Esophagus (tissue), 2 donors: ENCODE results near the gene KRTAP4-4. TPM values are rescaled to one million over a fixed set of nuclear protein-coding genes. Genes with fewer than 3 reads are reported as not detected.
"Not testable (repeated sequence)": the region's sequence is repeated elsewhere in the genome, so short reads cannot be mapped to it uniquely, and the experiment has no call there.

Source experiments
- H3K27ac ChIP-seq, 2 donors: one replicate each; pipeline ENCODE4 v1.5.1; 2013; ENCODE audit warnings: low read depth in 2 of 2, mild to moderate bottlenecking in 2 of 2, inconsistent platforms in 1 of 2, low read length in 1 of 2, moderate library complexity in 1 of 2
- H3K27me3 ChIP-seq, 2 donors: one replicate each; pipeline ENCODE4 v1.6.1; 2013; ENCODE audit warnings: low read length in 2 of 2, control low read depth in 1 of 2, mild to moderate bottlenecking in 1 of 2; ENCODE audit not compliant: insufficient read depth in 2 of 2, control insufficient read depth in 1 of 2
- H3K36me3 ChIP-seq, 2 donors: one replicate each; pipeline ENCODE4 v1.6.1; 2013; ENCODE audit warnings: low read length in 1 of 2; ENCODE audit not compliant: control insufficient read depth in 2 of 2, insufficient read depth in 2 of 2
- H3K4me1 ChIP-seq, 2 donors: one replicate each; pipeline ENCODE4 v1.6.1; 2013; ENCODE audit warnings: low read length in 1 of 2; ENCODE audit not compliant: control insufficient read depth in 2 of 2, insufficient read depth in 2 of 2
- H3K4me3 ChIP-seq, 2 donors: one replicate each; pipeline ENCODE4 v1.5.1; 2013; ENCODE audit warnings: low read length in 2 of 2, mild to moderate bottlenecking in 2 of 2, low read depth in 1 of 2, moderate library complexity in 1 of 2
- H3K9me3 ChIP-seq, 2 donors: one replicate each; pipeline ENCODE4 v1.6.1; 2013; ENCODE audit warnings: mild to moderate bottlenecking in 2 of 2, low read depth in 1 of 2, low read length in 1 of 2, moderate library complexity in 1 of 2; ENCODE audit not compliant: control insufficient read depth in 2 of 2, insufficient read depth in 1 of 2
- WGBS, 2 donors: extraction: QIAGEN DNeasy Blood & Tissue Kit; methylation state at CpG; one replicate each; pipeline ENCODE4 v1.1.7; 2013; 5-methylcytosine and 5-hydroxymethylcytosine counted together
- polyA plus RNA-seq, 2 donors: library from polyadenylated mRNA; stranded (reverse); fragments of 200-250 nt; gene quantifications; one replicate each; pipeline ENCODE4 v1.2.3, GENCODE V29; 2013
- donor health status: healthy with polysubstance abuse.
- donor health status: Bipolar disorder and iron deficiency.

KRTAP4-4 gene
- polyA plus RNA-seq, 2 donors, result not detected

GRCh38 chr17:41178341-41178740 is 17.8 kb upstream of the KRTAP4-4 start:
- Histone ChIP-seq H3K4me3 (no peak overlapping the region), H3K27me3 (peaks cover 0 to 3% of the 10 kb centered on the region in 2 donors), H3K36me3 (no peaks in the 10 kb centered on the region), H3K9me3 (no peaks in the 10 kb centered on the region), H3K4me1 (no peaks in the 10 kb centered on the region), H3K27ac (no peak overlapping the region)
- 94 to 96% methylated on average over 3 of the region's 3 CpGs for WGBS, 2 donors

DNA sequence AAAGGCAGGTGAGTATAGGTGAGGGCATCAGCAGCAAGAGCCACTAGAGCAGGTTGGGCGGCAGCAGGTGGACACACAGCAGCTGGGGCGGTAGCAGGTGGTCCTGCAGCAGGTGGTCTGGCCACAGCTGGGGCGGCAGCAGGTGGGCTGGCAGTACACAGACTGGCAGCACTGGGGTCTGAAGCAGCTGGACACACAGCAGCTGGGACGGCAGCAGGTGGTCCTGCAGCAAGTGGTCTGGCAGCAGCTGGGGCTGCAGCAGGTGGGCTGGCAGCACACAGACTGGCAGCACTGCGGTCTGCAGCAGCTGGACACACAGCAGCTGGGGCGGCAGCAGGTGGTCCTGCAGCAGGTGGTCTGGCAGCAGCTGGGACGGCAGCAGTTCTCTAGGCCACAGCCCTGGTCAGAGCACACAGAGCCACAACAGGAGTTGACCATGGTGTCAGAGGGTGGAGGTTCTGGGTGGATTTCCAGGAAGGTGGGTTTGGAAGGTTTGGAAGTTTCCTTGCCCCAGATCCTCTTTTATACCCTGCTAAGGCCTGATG is 17.3 kb upstream of the KRTAP4-4 start, which contains the start of gene KRTAP4-2:
TSS of gene KRTAP4-2 (minus strand) at position 495 of the 545 bp plus-strand sequence. CDS start at position 438, 57 bp downstream.
- H3K36me3 ChIP-seq, result no peaks in the 10 kb centered on the region
- WGBS, 2 donors, result 90 to 96% methylated on average over 7 of the region's 7 CpGs
- H3K9me3 ChIP-seq, result no peaks in the 10 kb centered on the region
- H3K4me3 ChIP-seq, result no peak within 1 kb of the TSS
- peaks cover 0 to 3% of the 10 kb centered on the region in 2 donors for H3K27me3 ChIP-seq
- no peak within 1 kb of the TSS for H3K27ac ChIP-seq
- H3K4me1 ChIP-seq, result no peaks in the 10 kb centered on the region

DNA sequence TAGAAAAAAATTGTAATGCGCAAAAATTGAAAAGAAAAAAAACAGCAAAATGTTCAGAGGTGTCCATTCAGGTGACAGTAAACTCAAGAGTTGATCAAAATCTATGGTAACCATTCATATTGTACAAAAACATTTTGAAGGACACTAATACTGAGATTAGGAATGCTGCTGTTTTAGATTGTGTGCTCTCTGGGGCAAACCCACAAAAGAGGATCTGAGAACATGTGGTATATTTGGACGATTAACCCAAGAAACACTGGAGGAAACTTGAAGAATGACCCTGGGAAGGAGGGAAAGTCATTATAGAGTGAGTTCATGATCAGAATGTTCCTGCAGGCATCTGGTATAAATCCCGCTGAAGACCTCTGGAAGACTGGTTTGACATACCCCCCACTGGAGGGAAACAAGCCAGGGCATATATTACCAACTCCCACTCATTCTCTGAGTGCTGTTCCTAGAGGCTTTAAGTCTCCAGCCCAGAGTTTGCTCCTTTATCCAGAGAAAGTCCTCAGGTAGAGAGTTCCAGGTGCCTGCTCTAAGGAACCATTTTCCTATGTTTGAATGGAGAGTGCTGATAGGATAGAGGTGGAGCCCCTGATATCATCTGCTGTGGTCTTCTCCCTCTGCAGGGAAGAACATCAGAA is 16.3 kb upstream of the KRTAP4-4 start:
- H3K27ac ChIP-seq, result no peak overlapping the region
- 80 to 83% methylated on average over 3 of the region's 3 CpGs for WGBS, 2 donors
- H3K4me3 ChIP-seq, result no peak overlapping the region
- H3K4me1 ChIP-seq, result no peaks in the 10 kb centered on the region
- H3K9me3 ChIP-seq, result no peaks in the 10 kb centered on the region
- H3K27me3 ChIP-seq, result peaks cover 0 to 3% of the 10 kb centered on the region in 2 donors
- no peaks in the 10 kb centered on the region for H3K36me3 ChIP-seq

- Histone ChIP-seq H3K36me3 (no peaks in the 10 kb centered on the region), H3K9me3 (no peaks in the 10 kb centered on the region), H3K4me1 (no peaks in the 10 kb centered on the region), H3K4me3 (no peak overlapping the region), H3K27me3 (peaks cover 0 to 3% of the 10 kb centered on the region in 2 donors), H3K27ac (no peak overlapping the region)
- 77 to 81% methylated on average over 2 of the region's 2 CpGs for WGBS, 2 donors
These were observed 11.3 kb upstream of the KRTAP4-4 start for GRCh38 chr17:41171886-41172285.

GRCh38 chr17:41168121-41168520 is 7.6 kb upstream of the KRTAP4-4 start, which contains the start of gene KRTAP4-3:
KRTAP4-3 (minus strand) TSS chr17:41168221; CDS start chr17:41168172, 49 bp downstream.
- no peaks in the 10 kb centered on the region for H3K27me3 ChIP-seq
- H3K9me3 ChIP-seq, result no peaks in the 10 kb centered on the region
- no peaks in the 10 kb centered on the region for H3K36me3 ChIP-seq
- WGBS, 2 donors, result 76 to 91% methylated on average over 1 of the region's 1 CpG
- no peak within 1 kb of the TSS for H3K27ac ChIP-seq
- no peaks in the 10 kb centered on the region for H3K4me1 ChIP-seq
- no peak within 1 kb of the TSS for H3K4me3 ChIP-seq

GRCh38 chr17:41167561-41167960 is 7.0 kb upstream of the KRTAP4-4 start:
- no peaks in the 10 kb centered on the region for H3K4me1 ChIP-seq
- 79 to 85% methylated on average over 7 of the region's 7 CpGs for WGBS, 2 donors
- H3K9me3 ChIP-seq, result no peaks in the 10 kb centered on the region
- H3K27ac ChIP-seq, result no peak overlapping the region
- H3K36me3 ChIP-seq, result no peaks in the 10 kb centered on the region
- H3K27me3 ChIP-seq, result no peaks in the 10 kb centered on the region
- H3K4me3 ChIP-seq, result no peak overlapping the region

GRCh38 chr17:41163828-41164227 is 3.3 kb upstream of the KRTAP4-4 start:
- no peaks in the 10 kb centered on the region for H3K27me3 ChIP-seq
- no peak overlapping the region for H3K27ac ChIP-seq
- WGBS, 2 donors, result 71 to 76% methylated on average over 7 of the region's 7 CpGs
- no peak overlapping the region for H3K4me3 ChIP-seq
- no peaks in the 10 kb centered on the region for H3K4me1 ChIP-seq
- no peaks in the 10 kb centered on the region for H3K36me3 ChIP-seq
- no peaks in the 10 kb centered on the region for H3K9me3 ChIP-seq

GRCh38 chr17:41160190-41160589 is 358 bp downstream of the KRTAP4-4 start:
- WGBS, 2 donors, result 84 to 95% methylated on average over 3 of the region's 3 CpGs
- not testable (repeated sequence) for H3K9me3 ChIP-seq, H3K27ac ChIP-seq, H3K36me3 ChIP-seq, H3K4me3 ChIP-seq, H3K27me3 ChIP-seq, H3K4me1 ChIP-seq

- Histone ChIP-seq H3K9me3 (no peaks in the 10 kb centered on the region), H3K4me1 (no peaks in the 10 kb centered on the region), H3K27me3 (peaks cover 0 to 3% of the 10 kb centered on the region in 2 donors), H3K4me3 (no peak overlapping the region), H3K36me3 (no peaks in the 10 kb centered on the region), H3K27ac (no peak overlapping the region)
- 42 to 47% methylated on average over 2 of the region's 2 CpGs for WGBS, 2 donors
These were observed 6.7 kb downstream of the KRTAP4-4 start for GRCh38 chr17:41153856-41154255.

DNA sequence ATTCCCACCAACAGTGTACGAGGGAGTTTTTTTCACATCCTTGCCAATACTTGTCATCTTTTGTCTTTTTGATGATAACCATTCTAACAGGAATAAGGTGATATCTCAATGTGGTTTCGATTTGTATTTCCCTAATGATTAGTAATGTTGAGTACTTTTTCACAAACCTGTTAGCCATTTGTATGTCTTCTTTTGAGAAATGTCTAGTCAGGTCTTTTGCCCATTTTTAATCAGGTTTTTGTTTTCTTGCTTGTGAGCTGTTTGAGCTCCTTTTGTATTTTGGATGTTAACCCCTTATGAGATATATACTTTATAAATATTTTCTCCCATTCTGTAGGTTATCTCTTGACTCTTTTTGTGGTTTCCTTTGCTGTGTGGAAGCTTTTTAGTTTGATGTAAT is 9.0 kb downstream of the KRTAP4-4 start:
- Histone ChIP-seq H3K4me3 (no peak overlapping the region), H3K27me3 (peaks cover 0 to 3% of the 10 kb centered on the region in 2 donors), H3K4me1 (no peaks in the 10 kb centered on the region), H3K36me3 (no peaks in the 10 kb centered on the region), H3K27ac (no peak overlapping the region), H3K9me3 (no peaks in the 10 kb centered on the region)
- WGBS, 2 donors, result 78 to 85% methylated on average over 2 of the region's 2 CpGs
